KMS-11 (cell line): Measurements from ENCODE around the gene SLC25A25.

Source experiments
- H2AFZ ChIP-seq: fragments of 200-600 bp; sonication (generic); 2 replicates; pipeline ENCODE4 v1.6.1; 2016; ENCODE audit warnings: antibody characterized with exemption, mixed run types, low read depth
- H3K27ac ChIP-seq: fragments of 200-600 bp; sonication (generic); 2 replicates; pipeline ENCODE4 v1.6.1; 2016; ENCODE audit warnings: mild to moderate bottlenecking, mixed run types
- H3K27me3 ChIP-seq: fragments of 200-600 bp; sonication (generic); 2 replicates; pipeline ENCODE4 v1.6.1; 2017; ENCODE audit warnings: mild to moderate bottlenecking, low read depth, mixed run types, moderate library complexity; ENCODE audit not compliant: insufficient read depth
- H3K36me3 ChIP-seq: fragments of 200-600 bp; sonication (generic); 2 replicates; pipeline ENCODE4 v1.6.1; 2017; ENCODE audit warnings: mild to moderate bottlenecking, mixed run types; ENCODE audit not compliant: insufficient read depth
- H3K4me1 ChIP-seq: fragments of 200-600 bp; sonication (generic); 2 replicates; pipeline ENCODE4 v1.6.1; 2016; ENCODE audit warnings: mild to moderate bottlenecking, low read depth, mixed run types; ENCODE audit not compliant: poor library complexity, severe bottlenecking
- H3K4me2 ChIP-seq: fragments of 200-600 bp; sonication (generic); 2 replicates; pipeline ENCODE4 v1.7.0; 2016; ENCODE audit warnings: mild to moderate bottlenecking, mixed run types
- H3K4me3 ChIP-seq: fragments of 200-600 bp; sonication (generic); IDR thresholded peaks from 2 replicates; pipeline ENCODE4 v1.6.1; 2017; ENCODE audit warnings: low read depth, low read length, mixed read lengths; ENCODE audit not compliant: insufficient read depth
- H3K79me2 ChIP-seq: fragments of 200-600 bp; sonication (generic); 2 replicates; pipeline ENCODE4 v1.6.1; 2016; ENCODE audit warnings: low read depth, mixed run types; ENCODE audit not compliant: insufficient read depth
- H3K9ac ChIP-seq: fragments of 200-600 bp; sonication (generic); 2 replicates; pipeline ENCODE4 v1.6.1; 2016; ENCODE audit warnings: mild to moderate bottlenecking, mixed run types
- H4K20me1 ChIP-seq: fragments of 200-600 bp; sonication (generic); 2 replicates; pipeline ENCODE4 v1.6.1; 2016; ENCODE audit warnings: mild to moderate bottlenecking, mixed run types; ENCODE audit not compliant: insufficient read depth
- TF ChIP-seq, protein P1 (sequence below): fragments of 200-600 bp; sonication (generic); conservative IDR thresholded peaks from 2 replicates; pipeline ENCODE4 v1.6.1; 2017; ENCODE audit warnings: low read depth, mild to moderate bottlenecking, antibody characterized with exemption, low read length, moderate library complexity, mixed read lengths

The SLC25A25 gene

GRCh38 chr9:128101231-128101661 is 33.2 kb downstream of the SLC25A25 start:
- Histone ChIP-seq H3K36me3 (no peaks in the 10 kb centered on the region; the same call in 1 of the 2 replicates), H3K9ac (no peak overlapping the region), H4K20me1 (no peaks in the 10 kb centered on the region), H3K79me2 (peaks cover 43% of the 10 kb centered on the region), H3K4me3 (no peak overlapping the region), H3K4me1 (peaks cover 22% of the 10 kb centered on the region), H3K4me2 (no peak overlapping the region), H3K27me3 (no peaks in the 10 kb centered on the region), H3K27ac (no peak overlapping the region), H2AFZ (no peak overlapping the region)
- TF ChIP-seq, protein P1, sequence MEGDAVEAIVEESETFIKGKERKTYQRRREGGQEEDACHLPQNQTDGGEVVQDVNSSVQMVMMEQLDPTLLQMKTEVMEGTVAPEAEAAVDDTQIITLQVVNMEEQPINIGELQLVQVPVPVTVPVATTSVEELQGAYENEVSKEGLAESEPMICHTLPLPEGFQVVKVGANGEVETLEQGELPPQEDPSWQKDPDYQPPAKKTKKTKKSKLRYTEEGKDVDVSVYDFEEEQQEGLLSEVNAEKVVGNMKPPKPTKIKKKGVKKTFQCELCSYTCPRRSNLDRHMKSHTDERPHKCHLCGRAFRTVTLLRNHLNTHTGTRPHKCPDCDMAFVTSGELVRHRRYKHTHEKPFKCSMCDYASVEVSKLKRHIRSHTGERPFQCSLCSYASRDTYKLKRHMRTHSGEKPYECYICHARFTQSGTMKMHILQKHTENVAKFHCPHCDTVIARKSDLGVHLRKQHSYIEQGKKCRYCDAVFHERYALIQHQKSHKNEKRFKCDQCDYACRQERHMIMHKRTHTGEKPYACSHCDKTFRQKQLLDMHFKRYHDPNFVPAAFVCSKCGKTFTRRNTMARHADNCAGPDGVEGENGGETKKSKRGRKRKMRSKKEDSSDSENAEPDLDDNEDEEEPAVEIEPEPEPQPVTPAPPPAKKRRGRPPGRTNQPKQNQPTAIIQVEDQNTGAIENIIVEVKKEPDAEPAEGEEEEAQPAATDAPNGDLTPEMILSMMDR, result no peak

DNA sequence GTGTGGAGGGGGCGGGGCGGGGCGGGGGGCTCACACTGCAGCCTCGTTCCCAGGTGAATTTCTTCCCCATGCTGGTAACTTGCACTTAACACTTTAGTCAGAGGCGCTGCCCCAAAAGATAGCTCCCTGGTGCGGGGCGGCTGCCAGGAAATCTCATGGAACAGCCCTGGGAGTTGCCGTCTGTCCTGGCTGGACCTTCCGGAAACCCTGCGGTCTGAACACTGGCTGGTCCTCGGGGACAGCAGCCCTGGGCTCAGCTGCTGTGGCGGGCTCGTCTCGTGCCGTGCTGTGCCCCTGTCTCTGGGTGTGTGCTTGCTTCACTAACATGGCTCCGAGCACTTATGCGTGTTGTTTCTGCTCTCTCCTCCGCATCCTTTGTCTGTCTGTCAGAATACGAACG is 33.7 kb downstream of the SLC25A25 start:
- TF ChIP-seq, protein P1, result no peak
- Histone ChIP-seq H3K9ac (no peak overlapping the region), H3K4me2 (no peak overlapping the region), H3K27me3 (no peaks in the 10 kb centered on the region), H3K79me2 (peaks cover 39% of the 10 kb centered on the region), H3K27ac (no peak overlapping the region), H4K20me1 (no peaks in the 10 kb centered on the region), H3K4me1 (peaks cover 22% of the 10 kb centered on the region), H3K36me3 (no peaks in the 10 kb centered on the region; the same call in 1 of the 2 replicates), H3K4me3 (no peak overlapping the region), H2AFZ (no peak overlapping the region)

DNA sequence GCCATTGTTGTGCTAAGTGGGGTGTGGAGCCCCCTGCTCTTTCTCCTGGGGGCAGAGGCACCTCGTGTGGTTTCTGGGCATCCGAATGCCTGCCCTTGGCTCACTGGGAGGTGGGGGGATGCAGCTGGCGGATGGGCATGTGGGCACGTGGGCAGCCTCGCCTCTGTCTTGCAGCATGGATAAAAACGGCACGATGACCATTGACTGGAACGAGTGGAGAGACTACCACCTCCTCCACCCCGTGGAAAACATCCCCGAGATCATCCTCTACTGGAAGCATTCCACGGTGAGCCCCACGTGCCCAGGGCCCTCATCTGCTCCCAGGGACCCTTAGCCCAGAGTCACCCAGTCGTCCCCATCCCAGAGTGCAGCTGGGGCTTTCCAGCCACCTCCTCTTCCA is 34.2 kb downstream of the SLC25A25 start:
- H3K27ac ChIP-seq, result no peak overlapping the region
- H2AFZ ChIP-seq, result no peak overlapping the region
- no peak overlapping the region for H3K9ac ChIP-seq
- no peak overlapping the region for H3K4me3 ChIP-seq
- H3K36me3 ChIP-seq, result no peaks in the 10 kb centered on the region; the same call in 1 of the 2 replicates
- H4K20me1 ChIP-seq, result no peaks in the 10 kb centered on the region
- H3K4me2 ChIP-seq, result no peak overlapping the region
- H3K27me3 ChIP-seq, result no peaks in the 10 kb centered on the region
- TF ChIP-seq, protein P1, result no peak
- H3K79me2 ChIP-seq, result peaks cover 34% of the 10 kb centered on the region
- H3K4me1 ChIP-seq, result peaks cover 22% of the 10 kb centered on the region

DNA sequence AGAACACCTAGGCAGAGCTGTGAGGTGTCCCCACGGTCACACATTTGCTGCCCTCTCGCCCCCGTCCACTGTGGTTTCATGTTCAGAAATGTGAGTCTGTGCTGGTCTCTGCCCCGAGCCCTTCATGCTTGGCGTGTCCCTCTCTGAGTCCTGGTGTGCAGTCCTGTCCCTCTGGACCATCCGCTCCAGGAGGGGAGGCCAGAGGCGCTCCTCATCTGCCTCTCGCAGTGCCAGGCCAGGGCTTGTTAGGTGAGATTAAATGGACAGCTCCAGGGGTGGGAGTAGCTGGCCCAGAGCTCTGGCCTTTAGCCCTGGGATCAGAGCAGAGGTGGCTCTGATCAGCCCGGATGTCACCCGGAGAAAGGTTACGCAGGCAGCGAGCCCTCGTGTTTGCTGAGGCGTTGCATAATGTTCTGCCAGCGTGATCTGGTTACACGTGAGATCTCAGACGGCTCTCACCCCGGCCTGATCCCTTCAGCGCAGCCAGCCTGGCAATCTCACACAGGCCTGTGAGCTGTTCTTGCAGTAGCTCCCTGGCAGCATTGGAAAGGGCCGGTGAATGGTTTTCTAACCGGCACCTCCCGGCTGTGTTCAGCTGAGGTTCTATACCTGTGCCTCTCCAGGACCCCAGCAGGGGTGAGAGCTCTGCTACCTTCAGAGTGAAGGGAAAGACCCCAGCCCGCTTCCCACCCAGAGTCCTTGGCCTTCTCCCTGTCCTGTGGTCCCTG is 35.0 kb downstream of the SLC25A25 start:
- H3K9ac ChIP-seq, result no peak overlapping the region
- H3K4me1 ChIP-seq, result peaks cover 22% of the 10 kb centered on the region
- TF ChIP-seq, protein P1, result no peak
- H3K27me3 ChIP-seq, result no peaks in the 10 kb centered on the region
- no peaks in the 10 kb centered on the region for H4K20me1 ChIP-seq
- peaks cover 26% of the 10 kb centered on the region for H3K79me2 ChIP-seq
- H3K27ac ChIP-seq, result no peak overlapping the region
- no peak overlapping the region for H2AFZ ChIP-seq
- H3K4me3 ChIP-seq, result no peak overlapping the region
- H3K4me2 ChIP-seq, result no peak overlapping the region
- H3K36me3 ChIP-seq, result no peaks in the 10 kb centered on the region; the same call in 1 of the 2 replicates
